ENCODE measurements around the gene IQCM.

- no peak for TF ChIP-seq CTCF (IDR thresholded peaks at IDR 0.05; ENCODE audit: insufficient read depth, low read length)
- no peak for TF ChIP-seq GABPA (IDR thresholded peaks at IDR 0.05; ENCODE audit: low read depth)
Measured at GRCh38 chr4:149830823-149831222, 15.2 kb upstream of the IQCM start.

Measured in HL-60 (cell line).